Measurements from ENCODE around the gene CAPN15.

Gene CAPN15

DNA sequence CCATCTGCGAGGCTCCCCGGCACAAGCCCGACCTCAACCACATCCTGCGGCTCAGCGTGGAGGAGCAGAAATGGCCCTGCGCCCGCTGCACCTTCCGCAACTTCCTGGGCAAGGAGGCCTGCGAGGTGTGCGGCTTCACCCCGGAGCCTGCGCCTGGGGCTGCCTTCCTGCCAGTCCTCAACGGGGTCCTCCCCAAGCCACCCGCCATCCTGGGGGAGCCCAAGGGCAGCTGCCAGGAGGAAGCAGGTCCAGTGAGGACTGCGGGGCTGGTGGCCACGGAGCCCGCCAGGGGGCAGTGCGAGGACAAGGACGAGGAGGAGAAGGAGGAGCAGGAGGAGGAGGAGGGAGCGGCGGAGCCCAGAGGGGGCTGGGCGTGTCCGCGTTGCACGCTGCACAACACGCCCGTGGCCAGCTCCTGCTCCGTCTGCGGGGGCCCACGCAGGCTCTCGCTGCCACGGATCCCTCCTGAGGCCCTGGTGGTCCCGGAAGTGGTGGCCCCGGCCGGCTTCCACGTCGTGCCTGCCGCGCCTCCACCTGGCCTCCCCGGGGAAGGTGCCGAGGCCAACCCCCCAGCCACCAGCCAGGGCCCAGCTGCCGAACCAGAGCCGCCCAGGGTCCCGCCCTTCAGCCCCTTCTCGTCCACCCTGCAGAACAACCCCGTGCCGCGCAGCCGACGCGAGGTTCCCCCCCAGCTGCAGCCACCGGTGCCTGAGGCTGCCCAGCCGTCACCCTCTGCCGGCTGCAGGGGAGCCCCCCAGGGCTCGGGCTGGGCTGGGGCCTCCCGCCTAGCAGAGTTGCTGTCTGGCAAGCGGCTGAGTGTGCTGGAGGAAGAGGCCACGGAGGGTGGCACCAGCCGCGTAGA is 19.6 kb downstream of the CAPN15 start:
- DNase-seq (ENCODE audit: low read depth): no peak

DNA sequence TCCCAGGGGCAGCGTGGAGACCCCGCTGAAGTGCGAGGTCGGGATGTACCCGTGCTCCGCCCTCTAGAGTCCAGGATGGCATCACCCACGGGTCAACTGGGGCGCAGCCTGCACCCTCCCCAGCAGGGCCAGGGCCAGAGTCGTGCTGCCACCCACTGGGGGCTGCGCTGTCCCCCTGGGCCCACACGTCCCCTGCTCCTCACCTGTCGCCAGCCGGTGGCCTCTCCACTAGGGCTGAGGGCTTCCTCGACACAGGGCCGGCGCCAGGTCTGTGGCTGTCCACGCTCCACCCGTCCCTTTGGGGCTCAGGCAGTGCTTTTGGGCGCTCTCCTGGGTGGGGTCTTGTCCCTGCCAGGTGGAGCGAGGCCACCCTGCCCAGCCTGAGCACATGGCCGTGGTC is 21.1 kb downstream of the CAPN15 start:
- DNase-seq (ENCODE audit: low read depth): no peak

GRCh38 chr16:549544-550263 is 22.2 kb downstream of the CAPN15 start:
- no peak for DNase-seq (ENCODE audit: low read depth)

DNA sequence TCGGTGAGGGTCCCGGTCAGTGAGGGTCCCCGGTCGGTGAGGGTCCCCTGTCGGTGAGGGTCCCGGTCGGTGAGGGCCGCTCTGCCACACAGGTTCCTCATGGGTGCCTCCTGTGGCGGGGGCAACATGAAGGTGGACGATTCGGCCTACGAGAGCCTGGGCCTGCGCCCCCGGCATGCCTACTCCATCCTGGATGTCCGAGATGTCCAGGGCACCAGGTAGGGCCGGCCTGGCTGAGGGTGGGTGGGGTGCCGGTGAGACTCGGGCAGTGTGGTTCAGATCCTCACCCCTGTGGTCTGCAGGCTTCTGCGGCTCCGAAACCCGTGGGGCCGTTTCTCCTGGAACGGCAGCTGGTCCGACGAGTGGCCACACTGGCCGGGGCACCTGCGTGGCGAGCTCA is 23.7 kb downstream of the CAPN15 start:
- DNase-seq (ENCODE audit: low read depth): no peak

- DNase-seq (ENCODE audit: low read depth): no peak
Observed at GRCh38 chr16:552171-552570, 24.7 kb downstream of the CAPN15 start.

DNA sequence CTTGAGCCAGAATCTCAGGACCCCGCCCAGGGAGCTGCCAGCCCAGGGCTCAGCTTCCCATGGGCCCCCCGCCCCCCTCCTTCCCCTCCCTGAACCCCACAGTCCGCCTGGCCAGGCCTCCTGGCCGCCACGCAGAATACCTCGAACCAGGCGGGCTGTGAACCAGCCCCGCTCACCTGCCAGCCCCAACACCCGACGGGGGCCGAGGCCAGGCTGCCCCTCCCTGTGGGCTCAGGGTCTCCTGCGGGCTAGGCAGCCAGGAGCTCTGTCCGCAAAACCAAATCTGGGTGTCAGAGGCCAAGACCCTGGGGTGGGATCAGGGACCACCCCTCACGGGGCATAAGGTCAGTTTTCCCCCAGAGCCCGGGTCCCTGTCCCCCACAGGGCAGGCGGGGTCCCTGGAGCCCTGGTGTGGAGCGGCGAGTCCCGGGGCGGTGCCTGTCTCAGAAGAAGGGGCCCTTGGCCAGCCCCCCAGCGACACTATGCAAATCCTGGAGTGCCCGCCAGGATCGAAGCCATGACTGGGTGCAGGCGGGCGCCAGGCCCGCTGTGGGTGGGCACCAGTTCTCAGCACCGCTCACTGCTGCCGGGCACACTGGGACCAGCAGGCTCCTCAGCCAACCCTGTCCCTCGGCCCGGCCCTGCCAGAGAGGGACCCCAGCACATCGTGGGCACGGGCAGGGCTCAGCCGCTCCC is 26.2 kb downstream of the CAPN15 start:
- DNase-seq (ENCODE audit: low read depth): no peak

- DNase-seq (ENCODE audit: low read depth): no peak
Observed at GRCh38 chr16:554297-554621, 26.7 kb downstream of the CAPN15 start.

DNA sequence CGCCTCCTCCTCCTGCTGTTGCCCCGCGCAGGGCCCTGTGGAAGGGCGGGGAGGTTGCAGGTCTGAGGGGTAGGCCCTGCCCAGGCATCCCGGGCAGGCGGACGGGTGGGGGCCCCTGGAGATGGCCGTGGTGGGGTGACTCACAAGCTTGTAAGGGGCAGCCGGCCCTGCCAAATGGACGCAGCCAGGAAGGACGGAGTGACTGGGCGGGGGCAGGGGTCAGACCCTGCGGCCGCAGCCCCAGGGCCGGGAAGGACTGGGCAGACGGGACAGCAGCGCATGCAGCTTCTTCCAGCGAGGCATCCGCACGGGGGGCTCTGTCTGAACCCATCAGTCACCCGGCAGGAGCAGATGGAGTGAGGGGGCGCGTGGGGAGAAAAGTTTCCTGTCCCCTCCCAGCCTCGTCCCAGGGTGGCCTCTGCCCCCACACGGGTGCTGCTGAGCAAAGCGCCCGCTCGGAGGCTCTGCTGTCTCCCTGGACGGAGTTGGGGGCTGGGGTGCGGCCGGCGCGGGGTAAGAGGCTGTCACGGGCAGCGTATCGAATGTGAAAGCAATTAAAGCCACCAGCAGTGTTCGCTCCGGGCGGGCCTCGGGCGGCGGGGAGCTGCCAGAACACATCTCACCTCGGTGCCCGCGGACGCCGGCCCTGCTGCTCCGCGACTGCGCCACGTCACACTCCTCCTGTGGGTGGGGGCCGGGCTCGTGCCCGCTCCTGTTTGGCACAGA is 27.3 kb downstream of the CAPN15 start:
- no peak for DNase-seq (ENCODE audit: low read depth)

DNA sequence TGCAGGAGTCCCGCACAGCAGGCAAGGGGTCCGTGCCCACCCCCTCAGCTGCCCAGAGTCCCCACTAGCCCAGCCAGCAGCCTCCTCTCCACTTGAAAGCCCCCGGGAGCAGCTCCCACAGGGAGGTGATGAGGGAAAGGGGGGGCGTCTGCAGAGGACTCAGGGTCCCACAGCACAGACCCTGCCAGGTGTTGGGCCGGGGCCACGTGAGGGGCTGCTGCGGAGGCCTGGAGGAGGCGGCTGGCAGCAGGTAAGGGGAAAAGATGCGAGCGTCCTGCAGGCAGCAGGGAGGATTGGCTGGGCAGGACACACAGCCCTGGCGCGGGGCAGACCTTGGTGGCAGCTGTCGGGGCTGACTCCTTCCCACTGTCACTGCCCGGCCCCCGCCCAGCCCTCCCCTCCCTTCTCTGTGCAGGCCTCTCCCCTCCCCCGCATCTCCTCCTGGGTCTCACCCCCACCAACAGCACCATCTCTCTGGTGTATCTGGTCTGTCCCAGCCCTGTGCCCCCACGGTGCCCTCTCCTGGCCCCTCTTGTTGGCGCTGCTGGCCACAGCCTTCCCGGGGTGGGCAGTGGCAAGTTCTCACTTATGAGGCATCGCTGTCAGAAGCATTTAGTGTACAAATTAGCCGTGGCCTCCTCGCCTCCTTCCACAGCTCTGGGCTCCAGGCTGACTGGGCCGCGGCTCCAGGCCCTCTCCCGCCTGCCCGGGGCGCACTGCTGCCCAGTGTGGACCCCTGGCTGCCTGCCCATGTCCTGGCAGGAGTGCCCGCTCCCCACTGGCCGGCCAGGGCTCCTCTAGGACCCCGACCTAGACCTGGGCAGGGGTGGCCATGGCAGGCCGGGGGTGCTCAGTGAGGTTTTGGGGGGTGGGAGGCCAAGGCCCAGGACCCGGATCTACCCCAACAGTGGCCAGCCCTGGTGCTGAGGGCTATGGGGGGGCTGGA is 28.3 kb downstream of the CAPN15 start:
- no peak for DNase-seq (ENCODE audit: low read depth)

- DNase-seq (ENCODE audit: low read depth): no peak
Observed at GRCh38 chr16:556474-557173, 29.1 kb downstream of the CAPN15 start.

- no peak for DNase-seq (ENCODE audit: low read depth)
Observed at GRCh38 chr16:557463-558297, 30.2 kb downstream of the CAPN15 start.

- DNase-seq (ENCODE audit: low read depth): no peak
Observed at GRCh38 chr16:558298-559020, 30.9 kb downstream of the CAPN15 start.

- no peak for DNase-seq (ENCODE audit: low read depth)
Observed at GRCh38 chr16:559021-559380, 31.5 kb downstream of the CAPN15 start.

GRCh38 chr16:559411-560203 is 32.1 kb downstream of the CAPN15 start:
- no peak for DNase-seq (ENCODE audit: low read depth)

DNA sequence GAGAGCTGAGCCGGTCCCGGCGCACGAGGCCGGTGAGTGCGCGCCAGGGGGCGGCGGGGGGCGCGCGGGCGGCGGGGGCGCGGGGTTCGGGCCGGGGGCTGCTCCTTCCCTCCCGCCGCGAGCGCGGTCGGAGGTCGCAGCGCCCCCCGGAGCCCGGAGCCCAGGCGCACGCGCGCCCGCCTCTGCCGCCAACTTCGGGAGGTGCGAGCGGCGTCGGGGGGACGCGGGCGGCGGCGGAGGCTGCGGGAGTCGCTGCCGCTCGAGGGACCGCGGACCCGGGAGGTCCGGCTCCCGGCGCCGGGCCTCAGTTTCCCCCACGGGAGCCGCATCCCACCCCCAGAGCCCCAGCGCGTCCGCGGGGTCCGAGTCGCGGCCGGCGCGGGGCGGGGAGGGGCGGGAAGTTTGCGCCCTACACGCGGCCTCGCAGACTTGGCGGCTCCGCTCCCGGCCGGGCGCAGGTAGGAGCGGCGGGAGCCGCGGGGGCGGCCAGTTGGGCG is 32.7 kb downstream of the CAPN15 start, which contains the start of gene PRR35:
TSS of gene PRR35 (plus strand) at position 191 of the 497 bp plus-strand sequence. CDS start 2,901 bp downstream, outside the sequence.
- no peak for DNase-seq (ENCODE audit: low read depth)

DNA sequence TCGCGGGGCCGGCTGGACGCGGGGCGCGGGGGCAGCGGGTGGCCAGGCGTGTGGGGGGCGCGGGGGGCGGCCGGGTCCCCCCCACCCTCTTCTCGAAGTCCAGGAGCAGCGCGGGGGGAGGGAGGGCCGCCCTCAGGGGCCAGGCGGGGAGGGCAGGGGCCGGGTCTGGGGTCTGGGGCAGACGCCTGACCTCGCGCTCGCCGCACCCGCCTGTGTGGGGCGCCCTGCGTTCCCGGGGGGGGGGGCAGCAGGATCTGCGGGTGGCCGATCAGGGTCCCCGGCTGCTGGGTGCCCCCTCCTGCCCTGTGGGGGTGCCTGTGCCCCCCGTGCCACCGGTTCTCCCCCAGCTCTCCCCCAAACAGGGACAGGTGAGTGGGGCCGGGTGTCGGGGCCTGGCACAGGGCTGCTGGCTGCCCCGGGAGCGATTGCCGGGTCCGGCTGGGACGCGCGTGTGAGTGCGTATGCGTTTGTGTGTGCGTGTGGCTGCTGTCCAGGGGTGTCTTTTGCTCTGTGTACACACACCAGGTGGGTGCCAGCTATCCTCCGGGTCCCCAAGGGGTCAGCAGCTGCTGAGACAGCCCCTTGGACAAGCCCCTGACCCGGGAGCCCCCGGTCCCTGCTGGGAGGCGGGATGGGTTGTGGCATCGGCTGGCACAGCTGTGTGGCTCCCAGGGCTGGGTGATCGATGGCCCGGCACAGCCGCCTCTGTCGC is 33.3 kb downstream of the CAPN15 start:
- DNase-seq (ENCODE audit: low read depth): no peak

GRCh38 chr16:561413-561794 is 33.9 kb downstream of the CAPN15 start:
- DNase-seq (ENCODE audit: low read depth): no peak

Data from activated T-helper 1 cell treated with Interleukin-2 at 50 U/mL for 16 hours (primary cell).